HG03103 (cell line): ENCODE measurements around the gene EXOC7.
A peak's percentile ranks its signal among the peaks of the same experiment; 100 is the strongest.

Experiments
- ATAC-seq: cut with Tn5 transposase; IDR thresholded peaks from one replicate; pipeline ENCODE4 v1.9.1; 2021; ENCODE audit warnings: low read depth; ENCODE audit not compliant: unreplicated experiment

Gene EXOC7, protein sequence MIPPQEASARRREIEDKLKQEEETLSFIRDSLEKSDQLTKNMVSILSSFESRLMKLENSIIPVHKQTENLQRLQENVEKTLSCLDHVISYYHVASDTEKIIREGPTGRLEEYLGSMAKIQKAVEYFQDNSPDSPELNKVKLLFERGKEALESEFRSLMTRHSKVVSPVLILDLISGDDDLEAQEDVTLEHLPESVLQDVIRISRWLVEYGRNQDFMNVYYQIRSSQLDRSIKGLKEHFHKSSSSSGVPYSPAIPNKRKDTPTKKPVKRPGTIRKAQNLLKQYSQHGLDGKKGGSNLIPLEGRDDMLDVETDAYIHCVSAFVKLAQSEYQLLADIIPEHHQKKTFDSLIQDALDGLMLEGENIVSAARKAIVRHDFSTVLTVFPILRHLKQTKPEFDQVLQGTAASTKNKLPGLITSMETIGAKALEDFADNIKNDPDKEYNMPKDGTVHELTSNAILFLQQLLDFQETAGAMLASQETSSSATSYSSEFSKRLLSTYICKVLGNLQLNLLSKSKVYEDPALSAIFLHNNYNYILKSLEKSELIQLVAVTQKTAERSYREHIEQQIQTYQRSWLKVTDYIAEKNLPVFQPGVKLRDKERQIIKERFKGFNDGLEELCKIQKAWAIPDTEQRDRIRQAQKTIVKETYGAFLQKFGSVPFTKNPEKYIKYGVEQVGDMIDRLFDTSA

DNA sequence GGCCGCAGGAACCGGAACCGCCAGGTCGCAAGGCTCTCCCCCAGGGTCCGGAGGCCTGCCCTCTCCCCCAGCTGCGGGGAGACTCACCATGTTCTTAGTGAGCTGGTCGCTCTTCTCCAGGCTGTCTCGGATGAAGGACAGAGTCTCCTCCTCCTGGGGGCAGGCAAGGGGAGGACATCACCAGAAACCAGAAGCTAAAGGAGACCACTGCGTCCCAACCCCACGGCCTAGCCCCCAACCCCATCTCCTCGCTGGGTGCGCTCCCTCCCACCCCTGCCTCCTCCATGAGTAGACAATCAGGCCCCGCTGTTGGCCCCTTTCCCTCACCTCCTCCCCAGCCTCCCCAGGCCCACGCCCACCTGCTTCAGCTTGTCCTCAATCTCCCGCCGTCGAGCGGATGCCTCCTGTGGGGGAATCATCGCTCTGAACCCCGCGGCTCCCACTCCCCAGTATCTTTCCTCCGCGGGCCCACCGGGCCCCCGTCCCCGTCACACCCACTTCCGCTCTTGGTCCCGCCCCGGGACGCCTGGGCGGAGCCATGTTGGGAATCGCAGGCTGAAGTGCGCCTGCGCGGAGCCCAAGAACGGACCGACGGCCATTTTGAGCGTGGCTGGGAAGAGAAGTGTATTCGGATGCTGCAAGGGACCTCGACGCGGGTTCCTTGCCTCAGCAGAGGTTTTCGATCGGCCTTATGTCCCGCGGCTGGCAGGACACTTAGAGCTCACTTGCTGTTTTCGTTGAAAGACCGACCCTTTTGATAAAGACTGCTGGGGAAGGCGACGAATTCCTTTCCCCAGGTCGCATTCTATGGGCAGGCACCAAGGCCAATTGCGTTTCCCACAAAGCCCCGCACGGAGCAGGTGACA, at the start of gene EXOC7:
EXOC7 (minus strand) TSS at position 514 of the 866 bp plus-strand sequence; CDS start at position 419, 95 bp downstream.
- peak; percentile 55 for ATAC-seq

DNA sequence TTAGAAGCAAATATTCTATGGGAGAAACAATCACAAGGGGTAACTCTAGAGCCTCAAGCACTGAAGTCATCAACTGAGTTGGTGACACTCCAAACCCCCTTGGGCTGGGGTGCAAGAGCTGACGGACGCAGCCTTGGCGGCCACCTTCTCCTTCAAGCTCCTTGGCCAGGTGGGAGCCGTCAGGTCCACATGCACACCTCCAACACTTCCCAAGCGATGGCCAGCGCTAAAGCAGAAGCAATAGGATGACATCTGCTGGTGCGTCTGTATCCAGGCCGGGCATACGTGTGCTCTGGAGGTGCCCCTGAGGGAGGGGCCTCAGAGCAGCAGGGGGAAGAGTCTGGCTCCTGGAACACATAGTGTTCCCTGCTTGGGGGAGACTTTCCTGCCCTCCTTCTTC, 49.6 kb upstream of the EXOC7 start:
- ATAC-seq, result no peak

DNA sequence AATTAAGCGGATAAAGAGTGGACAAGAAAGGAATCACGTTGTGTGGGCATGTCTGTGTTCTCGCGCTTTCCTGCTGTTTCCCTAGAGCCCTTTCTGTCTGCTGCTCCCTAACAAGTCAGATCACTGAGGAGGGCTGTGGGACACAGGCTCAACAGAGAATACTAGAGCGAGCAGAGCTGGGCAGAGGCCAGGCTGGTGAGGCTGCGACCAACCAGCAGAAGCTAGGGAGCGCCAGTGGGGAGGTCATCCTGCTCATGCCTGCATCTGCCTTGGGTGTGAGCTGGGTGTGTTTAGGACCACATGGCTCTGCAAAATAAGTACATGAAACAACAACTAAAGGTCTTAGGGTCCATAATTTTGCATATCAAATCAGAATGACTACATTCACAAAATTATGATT, 49.0 kb upstream of the EXOC7 start:
- ATAC-seq, result no peak

DNA sequence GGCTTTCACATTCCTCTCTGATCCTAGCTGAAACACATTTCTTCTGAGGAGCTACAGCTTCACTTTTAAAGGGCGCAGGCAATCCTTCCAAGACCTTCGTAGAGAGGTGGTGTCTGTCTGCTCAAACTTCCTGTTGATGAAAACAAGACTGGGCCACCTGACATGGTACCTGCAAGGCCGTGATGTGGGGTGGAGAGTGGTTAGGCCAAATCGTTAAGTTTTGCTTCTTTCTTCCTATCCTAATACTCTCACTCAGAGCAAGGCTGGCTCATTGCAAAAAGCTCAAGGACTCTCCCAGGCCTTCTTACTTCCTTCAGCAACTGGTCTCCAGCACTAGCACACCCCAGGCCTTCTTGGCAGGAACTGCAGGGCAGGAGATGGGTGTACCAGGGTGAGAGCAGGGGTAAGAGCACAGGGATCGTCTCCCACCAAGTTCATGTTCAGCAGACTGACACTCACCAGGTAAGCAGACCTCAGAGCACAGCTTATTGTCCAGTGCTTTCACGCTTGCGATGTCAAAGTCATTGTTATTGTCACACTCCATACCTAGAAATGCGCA, 48.4 kb upstream of the EXOC7 start:
- no peak for ATAC-seq

DNA sequence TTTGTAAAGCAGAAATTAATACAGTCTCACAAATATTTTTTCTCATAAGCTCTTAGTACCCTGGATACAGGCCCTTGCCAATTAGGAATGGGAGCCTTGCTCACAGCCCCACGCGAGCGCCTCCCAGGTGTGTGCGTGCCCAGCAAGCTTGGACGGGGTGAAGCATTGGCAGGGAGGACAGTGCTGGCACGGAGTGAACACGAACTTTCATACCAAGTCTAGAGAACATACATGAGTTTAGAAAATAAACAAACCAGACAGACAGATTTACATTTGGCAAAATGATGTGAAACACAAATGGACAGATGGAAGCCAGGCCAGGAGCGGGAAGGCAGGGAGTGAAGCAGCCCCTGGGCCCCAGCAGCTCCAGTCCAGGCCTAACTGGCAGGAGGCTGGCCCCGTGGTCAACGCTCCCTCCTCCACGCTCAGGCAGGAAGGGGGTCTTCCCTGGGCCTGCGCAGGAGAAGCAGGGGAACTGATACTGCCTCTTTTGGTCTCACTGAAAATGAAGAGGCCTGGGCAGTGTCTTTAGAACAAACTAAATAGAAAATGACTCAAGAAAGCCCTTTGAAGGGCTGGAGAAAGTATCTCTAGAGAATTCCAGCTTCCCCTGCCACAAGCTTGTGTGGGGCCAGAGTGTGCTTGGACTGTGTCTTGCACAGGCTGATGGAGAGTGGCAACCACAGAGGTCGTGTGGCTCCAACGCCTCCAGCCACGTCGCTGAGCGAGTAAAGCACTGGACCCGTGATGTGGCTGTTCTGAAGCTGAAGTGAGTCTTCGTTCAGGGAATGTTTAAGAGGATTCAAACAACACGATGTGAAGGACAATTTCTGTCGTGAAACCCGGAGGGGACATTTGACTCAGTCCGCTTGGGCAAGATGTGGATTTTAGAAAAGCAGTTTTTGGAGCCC, 47.4 kb upstream of the EXOC7 start:
- no peak for ATAC-seq

DNA sequence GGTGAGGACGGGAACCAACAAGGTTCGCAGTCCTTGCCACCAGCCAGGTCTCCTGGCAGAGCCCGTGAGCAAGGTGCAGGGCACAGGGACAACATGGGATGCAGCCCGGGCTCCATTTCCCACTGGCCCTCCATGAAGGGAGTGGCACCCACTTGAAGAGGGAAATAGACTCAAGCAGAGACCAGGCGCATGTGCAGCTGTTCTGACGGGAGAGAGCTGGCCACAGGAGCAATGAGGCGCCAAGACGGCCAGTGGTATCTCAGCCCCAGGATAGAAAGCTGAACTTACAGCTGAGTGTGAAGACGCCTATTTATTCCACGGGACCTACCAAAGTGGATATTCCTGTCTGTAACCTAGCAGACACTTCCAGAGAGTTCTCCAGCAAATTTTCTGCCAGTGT, 45.6 kb upstream of the EXOC7 start:
- ATAC-seq, result no peak

DNA sequence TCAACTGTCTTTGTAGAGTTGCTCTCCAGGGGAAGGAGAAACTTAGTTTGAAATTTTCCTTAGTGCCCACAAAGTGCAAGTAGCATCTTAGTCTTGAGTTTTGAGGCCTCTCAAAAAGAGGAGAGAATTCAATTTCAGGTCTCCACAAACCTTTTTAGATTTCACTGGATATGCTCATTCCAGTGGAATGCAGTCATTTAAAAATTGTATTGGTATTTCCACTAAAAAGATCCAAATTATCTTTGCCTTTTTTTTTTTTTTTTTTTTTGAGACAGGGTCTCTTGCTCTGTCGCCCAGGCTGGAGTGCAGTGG, 44.4 kb upstream of the EXOC7 start:
- no peak for ATAC-seq

DNA sequence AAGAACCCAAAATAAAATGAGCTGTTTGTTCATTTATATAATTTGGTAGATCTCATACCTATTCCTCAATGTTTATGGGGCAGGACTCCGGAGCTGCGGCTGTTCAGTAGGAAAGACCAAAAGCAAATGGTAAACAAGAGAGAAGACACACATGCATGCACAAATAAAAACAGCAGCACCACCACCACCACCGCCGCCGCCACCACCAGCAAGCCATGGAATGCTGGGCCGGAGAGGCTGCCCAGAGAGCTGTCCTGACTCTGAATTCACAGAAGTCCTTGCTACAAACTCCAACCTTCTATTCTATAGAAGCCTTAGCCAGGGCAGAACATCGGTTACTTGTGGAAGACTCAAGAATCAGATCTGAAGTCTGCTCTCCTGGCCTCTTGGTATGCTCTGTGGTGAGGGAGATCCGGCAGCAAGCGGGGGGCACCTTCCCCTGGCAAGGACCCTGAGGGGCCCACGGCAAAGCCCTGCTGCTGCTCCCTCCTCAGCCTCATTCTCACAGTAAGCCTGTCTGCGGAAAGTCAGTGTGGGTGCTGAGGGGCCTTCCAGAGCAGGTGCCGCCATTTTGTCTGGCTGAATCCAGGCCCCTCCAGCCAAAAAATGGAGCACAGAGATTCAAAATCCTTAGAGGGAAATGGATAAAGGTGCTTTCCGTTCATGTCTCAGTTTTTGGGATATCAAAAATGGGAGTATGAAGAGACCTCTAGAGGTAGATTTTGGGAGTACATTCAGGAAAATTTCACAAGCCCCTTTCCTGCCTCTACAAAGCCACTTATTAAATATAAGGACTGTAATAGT, 43.8 kb upstream of the EXOC7 start:
- no peak for ATAC-seq

DNA sequence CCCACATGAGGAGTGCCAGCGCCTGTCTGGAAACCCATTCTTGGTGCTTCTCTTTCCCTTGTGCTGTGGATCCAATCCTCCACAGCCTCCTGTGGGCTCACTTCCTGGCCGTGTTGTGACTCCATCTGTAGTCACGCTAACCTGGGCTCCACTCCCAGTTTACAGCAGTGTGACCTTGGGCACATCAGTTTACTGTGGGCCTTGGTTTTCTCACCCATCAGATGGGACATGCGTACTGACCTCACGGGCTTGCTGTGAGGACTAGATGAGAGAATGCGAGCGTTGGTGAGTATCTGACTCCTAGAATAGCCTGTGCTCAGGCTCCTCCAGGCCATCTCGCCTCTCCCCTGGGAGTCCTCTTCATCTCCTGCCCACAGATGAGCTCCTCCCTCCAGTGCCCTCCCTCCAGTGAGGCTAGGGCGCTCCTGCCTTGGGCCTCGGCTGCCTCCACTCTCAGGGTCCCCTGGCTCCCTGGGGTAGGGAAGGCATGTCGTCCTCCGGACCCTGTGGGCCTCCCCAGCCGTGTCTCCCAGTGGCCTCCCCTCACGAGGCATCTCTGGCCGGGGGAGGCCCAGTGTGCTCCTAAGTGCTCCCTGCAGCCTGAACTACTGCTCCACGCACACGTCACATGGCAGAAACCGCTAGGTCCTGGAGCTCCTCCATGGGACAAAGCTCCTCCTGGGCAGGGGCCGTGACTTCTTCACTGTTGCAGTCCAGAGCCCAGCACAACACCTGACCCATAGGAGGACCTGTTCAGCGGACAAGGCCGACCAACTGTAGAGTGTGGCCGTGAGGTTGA, 42.7 kb upstream of the EXOC7 start:
- ATAC-seq, result no peak

DNA sequence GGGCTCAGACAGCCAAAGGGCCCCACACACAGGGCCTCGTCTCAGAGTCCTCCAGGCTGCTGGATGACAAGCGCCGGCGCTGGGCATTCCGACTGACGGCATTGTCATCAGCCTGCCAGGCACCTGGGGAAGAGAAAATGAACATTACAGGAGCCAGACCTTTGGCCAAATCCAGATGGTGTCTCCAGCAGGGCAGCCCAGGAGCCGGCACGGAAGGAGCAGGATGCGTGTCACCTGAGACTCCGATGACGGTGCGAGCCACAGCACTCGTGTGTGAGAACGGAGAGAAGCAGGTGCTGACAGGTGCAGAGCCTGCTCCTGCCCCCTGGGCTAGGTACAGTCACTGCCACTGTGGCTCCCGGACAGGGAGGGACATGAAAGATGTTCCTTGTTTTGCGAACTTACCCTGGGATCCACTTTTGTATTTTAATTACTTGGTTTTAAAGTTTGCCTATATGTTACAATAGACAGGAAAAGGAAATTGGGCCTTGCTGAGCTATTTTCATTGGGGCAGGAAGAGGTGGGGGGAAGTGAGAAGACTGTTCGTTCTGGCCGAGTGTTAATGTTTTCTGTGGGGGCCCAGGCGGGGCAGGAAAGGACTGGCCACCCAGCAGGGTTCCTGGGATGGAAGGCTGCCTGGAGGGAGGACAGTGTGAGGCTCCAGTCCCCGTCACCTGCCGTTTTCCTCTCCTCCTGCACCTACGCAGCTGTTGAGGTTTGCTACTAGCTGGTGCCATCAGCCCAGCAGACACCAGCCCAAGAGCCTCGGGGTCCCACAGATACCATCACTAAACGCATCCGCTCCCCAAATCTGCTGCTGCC, 41.9 kb upstream of the EXOC7 start:
- ATAC-seq, result no peak

DNA sequence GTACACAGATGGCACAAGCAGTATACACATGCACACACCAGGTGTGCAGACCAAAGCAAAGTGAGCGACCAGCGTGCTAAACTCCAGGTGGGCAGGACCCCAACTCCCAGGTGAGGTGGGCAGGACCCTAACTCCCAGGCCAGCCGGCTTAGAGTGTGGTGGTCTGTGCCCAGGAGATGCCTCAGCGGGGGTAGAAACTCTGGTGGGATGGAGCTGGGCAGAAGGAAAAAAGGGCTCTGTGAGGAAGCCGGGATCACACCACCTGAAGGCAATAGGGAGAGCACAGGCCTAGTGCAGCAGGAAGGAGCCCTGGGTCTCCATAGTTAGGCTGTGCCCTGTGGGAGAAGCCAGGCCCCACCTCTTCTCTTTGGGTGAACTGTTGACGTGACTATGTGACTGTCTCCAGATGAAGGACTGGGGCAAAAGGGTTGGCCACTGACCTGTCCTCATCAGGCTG, 39.0 kb upstream of the EXOC7 start:
- ATAC-seq, result no peak

DNA sequence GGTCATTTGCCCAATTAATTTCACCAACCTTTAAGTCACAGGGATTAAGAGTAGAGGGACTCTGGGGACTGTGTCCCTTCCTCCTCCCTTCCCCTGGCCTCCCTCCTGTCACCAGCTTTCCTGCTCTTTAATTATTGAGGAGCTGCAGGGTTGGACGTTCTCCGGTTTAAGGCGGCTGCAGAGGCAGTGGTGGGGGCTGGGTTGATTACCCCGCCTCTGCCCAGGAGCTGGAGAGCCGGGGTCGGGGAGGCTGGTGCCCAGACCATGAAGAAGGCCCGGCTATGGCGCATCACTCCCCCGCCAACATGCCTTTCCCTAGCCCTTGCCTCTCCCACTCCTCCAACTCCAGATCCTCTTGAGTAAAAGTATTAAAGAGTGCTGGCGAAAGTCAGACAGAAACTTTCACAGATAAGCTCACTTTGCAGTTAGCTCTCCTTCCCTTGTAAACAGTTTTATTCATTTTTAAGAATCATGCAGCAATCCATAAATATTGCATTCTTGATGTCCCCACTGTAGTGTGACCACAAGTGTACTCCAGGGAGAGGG, 38.5 kb upstream of the EXOC7 start:
- ATAC-seq, result no peak

DNA sequence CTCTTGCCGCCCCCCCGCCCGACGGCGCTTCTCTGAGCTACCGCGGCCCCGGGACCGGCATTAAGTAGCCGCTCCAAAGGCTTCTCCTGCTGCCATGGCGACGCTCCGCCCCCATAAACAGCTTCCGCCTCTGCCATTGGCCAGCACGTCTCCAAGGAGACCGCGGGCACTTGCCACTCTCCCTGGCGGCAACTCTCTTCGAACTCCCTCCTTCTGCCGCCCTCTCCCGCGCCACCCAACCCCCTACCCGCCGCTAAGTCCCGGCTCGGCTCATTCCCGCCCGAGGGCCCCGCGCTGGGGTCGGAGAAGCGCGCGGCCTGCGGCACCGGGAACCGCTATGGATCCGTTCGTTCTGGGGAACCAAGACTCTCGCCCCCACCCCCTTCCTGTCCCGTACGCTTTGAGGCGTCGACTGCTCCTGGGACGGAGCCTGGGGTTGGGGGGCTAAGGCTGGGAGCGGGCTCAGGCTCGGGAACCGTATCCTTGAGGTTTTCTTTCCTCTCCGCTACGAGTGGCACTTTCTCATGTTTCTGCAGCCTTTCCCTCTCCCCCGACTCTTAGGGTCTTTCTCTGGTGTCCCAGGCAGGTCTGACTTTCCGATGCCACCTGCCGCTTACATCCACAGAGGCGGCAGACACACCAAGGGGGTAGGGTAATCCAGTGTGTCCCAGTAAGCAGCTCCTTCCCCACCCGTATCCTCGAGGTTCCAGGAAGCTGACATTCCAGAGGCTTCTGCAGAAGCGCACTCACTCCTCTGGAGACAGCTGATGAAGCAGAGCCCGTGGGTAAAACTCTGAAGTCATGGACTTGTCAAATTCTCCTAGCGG, 37.8 kb upstream of the EXOC7 start, which contains the start of gene FOXJ1:
FOXJ1 (minus strand) TSS at position 34 of the 827 bp plus-strand sequence. CDS start 850 bp downstream, outside the sequence.
- peak; percentile 65 for ATAC-seq

DNA sequence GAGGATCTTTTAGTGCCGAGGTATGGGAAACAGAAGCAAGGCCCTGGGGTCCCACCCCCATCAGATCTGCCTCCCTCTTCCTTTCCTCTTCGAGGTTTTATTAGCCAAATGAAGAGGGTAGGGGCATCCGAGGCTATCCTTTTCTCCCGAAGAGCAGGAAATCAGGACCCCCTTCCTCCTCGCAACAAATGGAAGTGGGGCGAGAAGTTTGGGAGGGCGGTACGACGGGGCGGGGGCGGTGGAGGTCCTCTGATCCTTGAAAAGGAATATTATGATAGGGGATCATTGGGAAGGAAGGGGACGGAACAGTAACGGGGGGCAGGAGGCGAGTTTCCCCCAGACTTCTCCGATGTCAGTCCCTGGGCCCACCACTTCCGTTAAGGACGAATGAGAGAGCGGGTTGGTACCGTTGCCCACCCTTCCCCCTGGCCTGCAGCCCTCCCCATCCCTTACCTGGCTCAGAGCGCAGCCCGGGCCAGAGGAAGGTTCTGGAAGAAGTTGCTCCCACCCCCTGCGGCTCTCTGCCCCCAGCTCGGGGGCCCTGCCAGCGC, 37.1 kb upstream of the EXOC7 start:
- no peak for ATAC-seq

DNA sequence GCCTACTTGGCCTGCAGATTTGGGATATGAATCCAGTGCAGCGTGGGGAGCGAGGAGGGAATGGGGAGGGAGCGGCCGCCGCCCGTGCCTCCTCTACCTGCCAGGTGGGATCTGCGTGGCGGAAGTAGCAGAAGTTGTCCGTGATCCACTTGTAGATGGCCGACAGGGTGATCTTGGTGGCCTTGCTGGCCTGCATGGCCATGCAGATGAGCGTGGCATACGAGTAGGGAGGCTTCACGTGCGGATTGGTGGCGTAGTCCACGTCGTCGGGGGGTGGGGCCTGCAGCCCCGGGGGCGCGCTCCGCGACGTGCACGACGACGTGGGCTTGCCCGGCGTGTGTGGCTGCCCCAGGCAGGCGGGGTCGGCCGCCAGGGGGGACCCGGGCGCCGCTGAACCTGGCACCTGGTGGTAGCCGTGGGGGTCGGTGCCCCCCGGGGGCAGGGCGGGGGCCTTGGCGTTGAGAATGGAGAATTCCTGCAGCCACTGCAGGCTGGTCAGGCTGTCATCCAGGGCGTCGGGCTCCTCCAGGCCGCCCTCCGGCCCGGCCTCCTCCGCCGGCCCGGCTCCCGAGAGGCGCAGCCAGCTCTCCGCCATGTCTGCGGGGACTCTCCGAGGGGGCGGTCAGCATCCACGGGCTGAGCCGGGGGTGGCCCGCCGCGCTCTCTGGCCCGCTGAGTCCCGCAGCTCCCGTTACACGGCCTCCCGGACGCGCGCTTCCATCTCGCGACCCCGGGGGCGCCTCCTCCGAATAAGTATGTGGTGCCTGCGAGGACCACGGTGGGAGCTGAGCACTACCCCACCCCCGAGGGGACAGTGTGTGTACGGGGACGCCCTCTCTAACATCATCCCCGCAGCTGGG, 36.4 kb upstream of the EXOC7 start:
- ATAC-seq, result no peak
